Measurements from ENCODE around the gene HOXD12.

DNA sequence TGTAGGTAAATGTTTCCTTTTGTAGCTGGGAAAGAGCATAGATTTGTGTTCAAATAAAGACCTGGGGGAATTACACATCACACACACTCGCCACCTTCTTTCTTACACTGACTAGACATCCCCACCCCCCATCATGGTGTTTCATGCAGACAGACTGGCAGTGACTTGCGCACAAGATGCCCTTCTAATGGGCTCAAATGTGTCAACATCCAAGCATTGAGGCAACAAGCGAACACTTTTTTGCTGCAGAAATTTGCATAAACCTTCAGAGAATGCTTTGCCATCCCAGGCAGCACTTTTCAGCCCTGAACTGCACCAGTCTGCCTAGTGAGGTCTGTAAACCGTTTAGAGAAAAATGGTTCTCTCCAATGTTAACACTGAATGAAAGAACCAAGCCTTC is 34.4 kb downstream of the HOXD12 start:
- TF ChIP-seq, protein P1, sequence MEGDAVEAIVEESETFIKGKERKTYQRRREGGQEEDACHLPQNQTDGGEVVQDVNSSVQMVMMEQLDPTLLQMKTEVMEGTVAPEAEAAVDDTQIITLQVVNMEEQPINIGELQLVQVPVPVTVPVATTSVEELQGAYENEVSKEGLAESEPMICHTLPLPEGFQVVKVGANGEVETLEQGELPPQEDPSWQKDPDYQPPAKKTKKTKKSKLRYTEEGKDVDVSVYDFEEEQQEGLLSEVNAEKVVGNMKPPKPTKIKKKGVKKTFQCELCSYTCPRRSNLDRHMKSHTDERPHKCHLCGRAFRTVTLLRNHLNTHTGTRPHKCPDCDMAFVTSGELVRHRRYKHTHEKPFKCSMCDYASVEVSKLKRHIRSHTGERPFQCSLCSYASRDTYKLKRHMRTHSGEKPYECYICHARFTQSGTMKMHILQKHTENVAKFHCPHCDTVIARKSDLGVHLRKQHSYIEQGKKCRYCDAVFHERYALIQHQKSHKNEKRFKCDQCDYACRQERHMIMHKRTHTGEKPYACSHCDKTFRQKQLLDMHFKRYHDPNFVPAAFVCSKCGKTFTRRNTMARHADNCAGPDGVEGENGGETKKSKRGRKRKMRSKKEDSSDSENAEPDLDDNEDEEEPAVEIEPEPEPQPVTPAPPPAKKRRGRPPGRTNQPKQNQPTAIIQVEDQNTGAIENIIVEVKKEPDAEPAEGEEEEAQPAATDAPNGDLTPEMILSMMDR (IDR thresholded peaks at IDR 0.05): no peak
- TF ChIP-seq POLR2A (IDR thresholded peaks at IDR 0.05): no peak
